NCI-H187 (cell line): ENCODE data around the gene MAP3K3.
A peak's percentile ranks its signal among the peaks of the same experiment; 100 is the strongest.

Source experiments
- DNase-seq, 2 experiments: peaks; one replicate each; lab custom pipeline; 2025; lab: John Stamatoyannopoulos, UW

MAP3K3 gene

GRCh38 chr17:63621684-63622573 lies at the start of gene MAP3K3:
TSS of gene MAP3K3 (plus strand) at chr17:63622417. CDS start at chr17:63622760, 343 bp downstream.
- peak; percentile 96 to 98 for DNase-seq

- DNase-seq: no peak
Measured at GRCh38 chr17:63573634-63574033, 48.6 kb upstream of the MAP3K3 start.

DNA sequence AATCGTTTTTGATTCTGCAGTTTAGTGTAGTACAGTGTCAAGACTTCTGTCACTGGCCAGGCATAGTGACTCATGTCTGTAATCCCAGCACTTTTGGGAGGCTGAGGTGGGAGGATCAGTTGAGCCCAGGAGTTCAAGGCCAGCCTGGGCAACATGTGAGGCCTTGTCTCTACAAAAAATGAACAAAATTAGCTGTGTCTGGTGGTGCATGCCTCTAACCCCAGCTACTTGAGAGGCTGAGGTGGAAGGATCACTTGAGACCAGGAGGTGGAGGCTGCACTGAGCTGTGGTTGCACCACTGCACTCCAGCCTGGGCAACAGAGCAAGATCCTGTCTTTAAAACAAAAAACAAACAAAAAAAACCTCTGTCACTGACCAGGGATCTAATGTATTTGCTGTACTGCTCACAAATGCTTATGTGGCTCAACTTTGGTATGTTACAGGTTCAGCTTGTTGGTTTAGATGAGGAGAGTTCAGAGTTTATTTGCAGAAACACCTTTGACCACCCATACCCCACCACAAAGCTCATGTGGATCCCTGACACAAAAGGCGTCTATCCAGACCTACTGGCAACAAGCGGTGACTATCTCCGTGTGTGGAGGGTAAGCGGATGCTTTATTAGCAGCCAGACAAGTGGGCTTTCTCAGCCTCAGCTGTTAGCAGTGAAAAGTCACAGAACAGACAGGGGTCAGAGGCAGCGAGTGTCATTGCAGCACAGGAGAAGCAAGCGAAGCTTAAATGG lies 44.0 kb upstream of the MAP3K3 start:
- no peak for DNase-seq

GRCh38 chr17:63578769-63579111 lies 43.5 kb upstream of the MAP3K3 start:
- DNase-seq: peak in 1 of 2 experiments; percentile 4

GRCh38 chr17:63579633-63580032 lies 42.6 kb upstream of the MAP3K3 start:
- DNase-seq: peak in 1 of 2 experiments; percentile 60

- DNase-seq: no peak
Measured at GRCh38 chr17:63587770-63588169, 34.4 kb upstream of the MAP3K3 start.

DNA sequence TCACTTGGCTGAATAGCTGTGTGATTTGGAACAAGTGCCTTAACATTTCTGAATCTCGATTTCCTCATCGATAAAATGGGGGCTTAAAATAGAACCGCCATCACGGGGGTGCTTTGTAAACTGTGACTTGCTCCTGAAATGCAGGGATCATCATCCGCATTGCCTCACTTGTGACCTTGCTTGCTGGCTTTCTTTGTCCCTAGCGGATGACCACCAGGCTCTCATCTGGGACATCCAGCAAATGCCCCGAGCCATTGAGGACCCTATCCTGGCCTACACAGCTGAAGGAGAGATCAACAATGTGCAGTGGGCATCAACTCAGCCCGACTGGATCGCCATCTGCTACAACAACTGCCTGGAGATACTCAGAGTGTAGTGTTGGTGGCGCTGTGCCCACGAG lies 33.4 kb upstream of the MAP3K3 start:
- no peak for DNase-seq

DNA sequence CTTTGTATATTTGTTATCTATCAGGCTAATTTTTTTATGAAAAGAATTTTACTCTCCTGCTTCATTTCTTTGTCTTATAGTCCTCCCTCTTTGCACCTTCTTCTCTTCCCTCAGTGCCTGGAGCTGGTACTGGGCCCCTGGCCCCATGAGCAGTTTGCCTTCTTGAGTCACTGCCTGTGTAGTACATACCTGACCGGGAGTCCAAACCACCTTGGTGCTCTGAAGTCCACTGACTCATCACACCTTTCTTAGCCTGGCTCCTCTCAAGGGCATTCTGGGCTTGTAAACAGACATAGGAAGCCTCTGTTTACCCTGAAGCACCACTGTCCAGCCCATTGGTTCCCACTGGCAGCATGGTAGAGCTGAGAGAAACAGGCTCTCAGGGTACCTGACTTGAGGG lies 32.6 kb upstream of the MAP3K3 start:
- no peak for DNase-seq

DNA sequence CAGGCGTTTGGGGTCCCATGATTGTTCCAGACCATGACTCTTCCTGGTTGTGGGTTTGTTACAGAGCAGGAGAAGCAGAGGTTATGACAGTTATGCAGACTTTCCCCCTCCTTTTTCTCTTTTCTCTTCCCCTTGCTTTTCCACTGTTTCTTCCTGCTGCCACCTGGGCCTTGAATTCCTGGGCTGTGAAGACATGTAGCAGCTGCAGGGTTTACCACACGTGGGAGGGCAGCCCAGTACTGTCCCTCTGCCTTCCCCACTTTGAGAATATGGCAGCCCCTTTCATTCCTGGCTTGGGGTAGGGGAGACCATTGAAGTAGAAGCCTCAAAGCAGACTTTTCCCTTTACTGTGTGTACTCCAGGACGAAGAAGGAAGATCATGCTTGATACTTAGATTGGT lies 29.4 kb upstream of the MAP3K3 start:
- DNase-seq: no peak

- DNase-seq: no peak
Measured at GRCh38 chr17:63595132-63595531, 27.1 kb upstream of the MAP3K3 start.

DNA sequence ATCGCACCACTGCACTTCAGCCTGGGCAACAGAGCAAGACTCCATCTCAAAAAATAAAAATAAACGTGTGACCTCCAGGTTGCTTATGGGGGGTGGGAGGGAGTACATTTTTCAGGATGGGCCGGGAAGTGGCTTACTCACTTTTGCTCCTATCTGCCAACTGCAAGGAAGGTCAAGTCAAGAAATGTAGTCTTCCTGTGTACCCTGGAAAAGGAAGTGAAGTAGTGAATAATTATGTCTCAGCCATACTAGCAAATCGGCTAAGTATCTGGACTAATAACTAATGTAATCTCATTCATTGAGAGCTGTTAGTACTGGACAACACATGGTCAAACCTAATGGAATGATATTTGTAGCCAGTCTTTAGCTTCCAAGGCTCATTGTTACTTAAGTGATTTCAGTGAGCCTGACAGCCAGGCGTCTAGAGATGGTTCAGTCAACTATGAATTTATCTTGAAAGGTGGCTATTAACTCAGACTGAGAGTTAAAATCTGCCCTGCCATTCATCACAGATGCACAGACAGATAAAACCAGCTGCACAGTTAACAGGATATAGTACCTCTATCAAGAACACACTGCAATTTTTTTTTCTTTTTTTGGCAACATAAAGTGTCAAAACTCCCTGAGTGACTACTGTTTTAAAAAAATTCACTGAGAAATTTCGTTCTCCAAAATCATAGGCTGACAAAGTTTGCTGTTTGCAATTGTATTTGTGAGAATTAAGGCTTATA lies 25.2 kb upstream of the MAP3K3 start:
- DNase-seq: no peak

- DNase-seq: no peak
Measured at GRCh38 chr17:63598281-63598680, 23.9 kb upstream of the MAP3K3 start.

DNA sequence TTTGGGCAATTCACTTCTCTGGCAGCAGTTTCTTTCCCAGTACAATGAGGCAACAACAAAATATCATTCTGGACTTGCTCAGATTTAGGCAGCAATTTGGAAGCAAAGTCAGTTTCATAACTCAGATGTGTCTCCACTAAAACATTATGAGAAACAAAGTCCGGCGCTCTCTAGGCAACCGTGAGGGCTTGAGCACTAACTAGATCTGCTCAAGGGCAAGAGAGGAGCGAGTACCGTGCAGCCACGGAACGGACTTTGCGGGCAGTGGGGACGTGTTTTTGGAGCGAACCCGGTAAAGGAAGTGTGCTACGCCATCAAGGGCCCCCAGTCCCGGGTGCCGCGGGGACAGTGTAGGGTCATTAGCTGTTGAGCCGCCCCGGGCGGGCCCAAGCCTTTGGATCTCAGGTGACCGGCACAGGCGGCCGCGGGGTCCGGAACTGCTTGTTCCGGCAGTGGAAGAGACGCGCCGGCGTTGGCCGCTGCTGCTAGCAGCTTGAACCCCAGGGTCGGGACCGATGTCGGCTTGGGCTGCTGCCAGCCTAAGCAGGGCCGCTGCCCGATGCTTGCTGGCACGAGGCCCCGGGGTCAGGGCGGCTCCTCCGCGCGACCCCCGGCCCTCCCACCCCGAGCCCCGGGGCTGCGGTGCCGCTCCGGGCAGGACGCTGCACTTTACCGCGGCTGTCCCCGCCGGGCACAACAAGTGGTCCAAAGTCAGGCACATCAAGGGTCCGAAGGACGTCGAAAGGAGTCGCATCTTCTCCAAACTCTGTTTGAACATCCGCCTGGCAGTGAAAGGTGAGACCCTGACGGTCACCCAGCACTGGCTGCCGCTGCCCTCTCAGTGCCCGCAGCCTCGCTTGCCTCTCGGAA lies 21.4 kb upstream of the MAP3K3 start, which contains the start of gene TACO1:
Gene TACO1, plus strand, starts transcription at position 327 of the 870 bp plus-strand sequence. Its CDS starts 189 bp downstream, at position 516.
- peak; percentile 26 to 53 for DNase-seq

- DNase-seq: no peak
Measured at GRCh38 chr17:63601439-63602371, 20.5 kb upstream of the MAP3K3 start.

GRCh38 chr17:63609816-63610573 lies 12.2 kb upstream of the MAP3K3 start:
- no peak for DNase-seq

DNA sequence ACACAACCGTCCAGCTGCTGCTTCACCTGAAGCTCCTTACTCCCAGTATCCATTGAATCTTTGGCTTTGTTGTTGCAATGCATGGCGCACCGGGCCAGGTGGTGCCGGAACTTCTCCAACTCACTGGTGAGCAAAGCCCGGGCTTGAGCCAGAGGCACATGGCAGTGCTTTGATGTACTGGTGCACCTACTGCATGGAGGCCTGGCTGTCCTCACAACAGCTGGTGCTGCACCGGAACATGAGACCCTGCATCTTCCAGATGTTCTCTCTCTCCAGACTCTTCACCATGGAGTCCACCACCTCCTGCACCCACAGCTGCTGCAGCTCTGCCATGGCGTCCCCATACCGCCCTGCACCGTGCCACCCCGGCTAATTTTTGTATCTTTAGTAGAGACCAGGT lies 11.4 kb upstream of the MAP3K3 start:
- DNase-seq: no peak

GRCh38 chr17:63611354-63611753 lies 10.9 kb upstream of the MAP3K3 start:
- DNase-seq: no peak

DNA sequence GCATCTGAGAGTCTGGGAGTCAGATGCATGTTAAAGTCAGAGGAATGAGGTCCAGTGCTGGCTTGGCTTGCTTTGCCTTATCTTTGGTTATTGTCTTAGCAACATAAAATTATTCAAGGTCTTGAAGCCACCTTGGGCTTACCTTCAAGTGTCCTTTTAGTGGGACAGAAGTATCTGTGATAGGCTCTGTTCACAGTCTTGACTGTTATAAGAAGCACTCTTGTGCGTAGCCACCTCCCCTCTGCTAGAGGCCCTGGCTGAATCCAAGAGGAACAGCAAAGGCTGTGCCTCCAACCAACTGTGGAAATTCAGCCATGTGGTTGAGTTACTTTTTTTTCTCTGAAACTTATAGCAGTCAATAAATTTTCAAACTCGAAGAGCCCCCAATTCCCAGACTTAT lies 8.6 kb upstream of the MAP3K3 start:
- DNase-seq: no peak

- no peak for DNase-seq
Measured at GRCh38 chr17:63621229-63621683, 961 bp upstream of the MAP3K3 start.
